ENCODE data around the gene CACNB2.

Gene CACNB2

DNA sequence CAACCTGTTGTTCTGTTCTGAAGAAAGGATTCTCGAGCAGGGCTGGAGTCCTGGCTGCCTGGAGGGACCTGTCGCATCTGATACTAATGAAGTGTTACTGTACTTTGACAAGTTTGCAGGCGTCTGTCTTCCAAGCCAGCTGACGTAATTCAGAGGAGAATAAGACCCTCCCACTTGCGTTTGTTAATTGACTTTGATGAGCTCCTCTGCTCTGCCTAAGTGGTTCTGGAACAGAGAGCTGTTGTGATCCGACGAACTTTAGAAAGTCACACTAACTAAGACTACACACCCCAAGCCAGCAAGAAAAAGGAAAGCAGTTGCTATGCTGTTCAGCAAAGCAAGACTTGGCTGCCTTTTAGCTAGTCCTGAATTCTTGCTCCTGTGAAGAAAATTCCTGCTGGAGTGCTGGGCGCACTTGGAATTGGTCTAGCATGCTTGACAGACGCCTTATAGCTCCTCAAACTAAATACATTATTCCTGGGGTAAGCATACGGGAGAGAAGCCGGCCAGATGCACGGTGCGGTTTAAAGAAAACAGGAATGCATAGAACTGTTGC, 200.3 kb downstream of the CACNB2 start:
- H3K27me3 ChIP-seq (ENCODE audit: insufficient read depth, poor library complexity, severe bottlenecking), result no peaks in the 10 kb centered on the region
- no peak for DNase-seq (ENCODE audit: low read depth in 1 of 2, low spot score in 1 of 2)
- H3K27ac ChIP-seq (replicated peaks), result no peak overlapping the region
- no peak for TF ChIP-seq POLR2AphosphoS5 (IDR thresholded peaks at IDR 0.05; ENCODE audit: low read depth)
- TF ChIP-seq, protein P1, sequence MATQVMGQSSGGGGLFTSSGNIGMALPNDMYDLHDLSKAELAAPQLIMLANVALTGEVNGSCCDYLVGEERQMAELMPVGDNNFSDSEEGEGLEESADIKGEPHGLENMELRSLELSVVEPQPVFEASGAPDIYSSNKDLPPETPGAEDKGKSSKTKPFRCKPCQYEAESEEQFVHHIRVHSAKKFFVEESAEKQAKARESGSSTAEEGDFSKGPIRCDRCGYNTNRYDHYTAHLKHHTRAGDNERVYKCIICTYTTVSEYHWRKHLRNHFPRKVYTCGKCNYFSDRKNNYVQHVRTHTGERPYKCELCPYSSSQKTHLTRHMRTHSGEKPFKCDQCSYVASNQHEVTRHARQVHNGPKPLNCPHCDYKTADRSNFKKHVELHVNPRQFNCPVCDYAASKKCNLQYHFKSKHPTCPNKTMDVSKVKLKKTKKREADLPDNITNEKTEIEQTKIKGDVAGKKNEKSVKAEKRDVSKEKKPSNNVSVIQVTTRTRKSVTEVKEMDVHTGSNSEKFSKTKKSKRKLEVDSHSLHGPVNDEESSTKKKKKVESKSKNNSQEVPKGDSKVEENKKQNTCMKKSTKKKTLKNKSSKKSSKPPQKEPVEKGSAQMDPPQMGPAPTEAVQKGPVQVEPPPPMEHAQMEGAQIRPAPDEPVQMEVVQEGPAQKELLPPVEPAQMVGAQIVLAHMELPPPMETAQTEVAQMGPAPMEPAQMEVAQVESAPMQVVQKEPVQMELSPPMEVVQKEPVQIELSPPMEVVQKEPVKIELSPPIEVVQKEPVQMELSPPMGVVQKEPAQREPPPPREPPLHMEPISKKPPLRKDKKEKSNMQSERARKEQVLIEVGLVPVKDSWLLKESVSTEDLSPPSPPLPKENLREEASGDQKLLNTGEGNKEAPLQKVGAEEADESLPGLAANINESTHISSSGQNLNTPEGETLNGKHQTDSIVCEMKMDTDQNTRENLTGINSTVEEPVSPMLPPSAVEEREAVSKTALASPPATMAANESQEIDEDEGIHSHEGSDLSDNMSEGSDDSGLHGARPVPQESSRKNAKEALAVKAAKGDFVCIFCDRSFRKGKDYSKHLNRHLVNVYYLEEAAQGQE (IDR thresholded peaks at IDR 0.05; ENCODE audit: insufficient replicate concordance, low read depth), result no peak
- TF ChIP-seq GABPA (IDR thresholded peaks at IDR 0.05; ENCODE audit: low read depth), result no peak
- no peak for TF ChIP-seq SPI1 (IDR thresholded peaks at IDR 0.05; ENCODE audit: borderline replicate concordance, low read depth)
- TF ChIP-seq, protein P2, sequence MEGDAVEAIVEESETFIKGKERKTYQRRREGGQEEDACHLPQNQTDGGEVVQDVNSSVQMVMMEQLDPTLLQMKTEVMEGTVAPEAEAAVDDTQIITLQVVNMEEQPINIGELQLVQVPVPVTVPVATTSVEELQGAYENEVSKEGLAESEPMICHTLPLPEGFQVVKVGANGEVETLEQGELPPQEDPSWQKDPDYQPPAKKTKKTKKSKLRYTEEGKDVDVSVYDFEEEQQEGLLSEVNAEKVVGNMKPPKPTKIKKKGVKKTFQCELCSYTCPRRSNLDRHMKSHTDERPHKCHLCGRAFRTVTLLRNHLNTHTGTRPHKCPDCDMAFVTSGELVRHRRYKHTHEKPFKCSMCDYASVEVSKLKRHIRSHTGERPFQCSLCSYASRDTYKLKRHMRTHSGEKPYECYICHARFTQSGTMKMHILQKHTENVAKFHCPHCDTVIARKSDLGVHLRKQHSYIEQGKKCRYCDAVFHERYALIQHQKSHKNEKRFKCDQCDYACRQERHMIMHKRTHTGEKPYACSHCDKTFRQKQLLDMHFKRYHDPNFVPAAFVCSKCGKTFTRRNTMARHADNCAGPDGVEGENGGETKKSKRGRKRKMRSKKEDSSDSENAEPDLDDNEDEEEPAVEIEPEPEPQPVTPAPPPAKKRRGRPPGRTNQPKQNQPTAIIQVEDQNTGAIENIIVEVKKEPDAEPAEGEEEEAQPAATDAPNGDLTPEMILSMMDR (IDR thresholded peaks at IDR 0.05; ENCODE audit: insufficient read depth, low read length), result no peak
- H3K4me3 ChIP-seq (replicated peaks; ENCODE audit: insufficient read depth, low read length), result no peak overlapping the region

DNA sequence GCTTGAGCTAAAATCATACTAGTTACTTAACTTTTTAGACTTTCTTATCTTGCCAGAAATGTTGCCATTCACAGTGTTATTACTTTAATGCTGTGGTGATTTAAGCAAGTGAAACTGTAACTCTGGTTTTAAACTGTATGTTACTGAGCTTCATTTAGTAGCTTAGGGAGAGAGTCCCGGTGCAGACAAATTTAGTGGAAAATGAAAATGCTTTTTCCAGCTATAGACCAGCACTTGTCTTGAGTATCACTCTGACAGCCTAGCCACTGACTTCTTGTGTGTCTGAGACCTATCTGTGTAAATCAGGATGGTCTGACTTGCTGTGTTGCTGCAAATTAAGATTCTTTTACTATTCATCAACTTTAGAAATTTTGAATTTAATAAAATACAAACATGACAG, 200.8 kb downstream of the CACNB2 start:
- TF ChIP-seq POLR2AphosphoS5 (IDR thresholded peaks at IDR 0.05; ENCODE audit: low read depth), result no peak
- TF ChIP-seq, protein P1 (IDR thresholded peaks at IDR 0.05; ENCODE audit: insufficient replicate concordance, low read depth), result no peak
- TF ChIP-seq SPI1 (IDR thresholded peaks at IDR 0.05; ENCODE audit: borderline replicate concordance, low read depth), result no peak
- TF ChIP-seq GABPA (IDR thresholded peaks at IDR 0.05; ENCODE audit: low read depth), result no peak
- TF ChIP-seq, protein P2 (IDR thresholded peaks at IDR 0.05; ENCODE audit: insufficient read depth, low read length), result no peak
- H3K27ac ChIP-seq (replicated peaks), result no peak overlapping the region
- H3K4me3 ChIP-seq (replicated peaks; ENCODE audit: insufficient read depth, low read length), result no peak overlapping the region
- H3K27me3 ChIP-seq (ENCODE audit: insufficient read depth, poor library complexity, severe bottlenecking), result no peaks in the 10 kb centered on the region
- no peak for DNase-seq (ENCODE audit: low read depth in 1 of 2, low spot score in 1 of 2)

DNA sequence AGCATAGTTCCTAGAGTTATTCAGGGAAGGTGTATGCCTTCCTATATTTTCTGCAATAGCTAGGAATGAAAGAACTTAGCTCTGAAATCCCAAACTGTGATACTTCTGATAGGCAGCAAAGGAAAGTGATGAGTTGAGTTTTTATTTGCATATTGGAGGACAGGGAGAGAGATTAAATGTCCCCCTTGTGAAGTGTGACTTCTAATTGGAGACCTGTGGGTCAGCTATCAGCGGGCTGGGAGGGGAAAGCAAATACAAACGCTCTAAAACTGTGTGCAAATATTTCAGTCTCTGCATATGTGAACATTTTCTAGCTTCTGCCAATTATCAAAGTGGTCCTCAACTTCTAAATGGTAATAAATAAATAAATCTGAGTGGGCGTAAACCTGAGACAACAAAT, 203.3 kb downstream of the CACNB2 start:
- TF ChIP-seq GABPA (IDR thresholded peaks at IDR 0.05; ENCODE audit: low read depth) (no peak), SPI1 (IDR thresholded peaks at IDR 0.05; ENCODE audit: borderline replicate concordance, low read depth) (no peak), POLR2AphosphoS5 (IDR thresholded peaks at IDR 0.05; ENCODE audit: low read depth) (no peak)
- TF ChIP-seq, protein P1 (IDR thresholded peaks at IDR 0.05; ENCODE audit: insufficient replicate concordance, low read depth), result no peak
- TF ChIP-seq, protein P2 (IDR thresholded peaks at IDR 0.05; ENCODE audit: insufficient read depth, low read length), result no peak

More for the DNA sequence above, 203.3 kb downstream of the CACNB2 start:
- H3K27me3 ChIP-seq (ENCODE audit: insufficient read depth, poor library complexity, severe bottlenecking), result no peaks in the 10 kb centered on the region
- no peak for DNase-seq (ENCODE audit: low read depth in 1 of 2, low spot score in 1 of 2)
- H3K27ac ChIP-seq (replicated peaks), result no peak overlapping the region
- no peak overlapping the region for H3K4me3 ChIP-seq (replicated peaks; ENCODE audit: insufficient read depth, low read length)

Data from HL-60 (cell line).